HFF-Myc (cell line): Measurements from ENCODE around the gene PREX1.

Experiments
- DNase-seq: peaks from one replicate; pipeline ENCODE4 v3.0.0-alpha.2; 2011; ENCODE audit warnings: low read depth; ENCODE audit errors: extremely low read depth
- H3K4me3 ChIP-seq: replicated peaks from 2 replicates; pipeline ENCODE4 v1.5.1; 2011; ENCODE audit warnings: low read depth, mild to moderate bottlenecking, control low read depth, low read length
- CTCF ChIP-seq: IDR thresholded peaks from 2 replicates; pipeline ENCODE4 v1.5.1; 2012; ENCODE audit warnings: mild to moderate bottlenecking, low read depth, low read length, control low read depth; ENCODE audit errors: missing control alignments

PREX1 gene

GRCh38 chr20:48841196-48841874 is 13.5 kb upstream of the PREX1 start:
- no peak for DNase-seq
- no peak for TF ChIP-seq CTCF
- H3K4me3 ChIP-seq = no peak overlapping the region

- DNase-seq = no peak
- H3K4me3 ChIP-seq = no peak overlapping the region
- TF ChIP-seq CTCF = no peak
These were observed 11.5 kb upstream of the PREX1 start for GRCh38 chr20:48839154-48839917.

GRCh38 chr20:48837014-48837413 is 9.2 kb upstream of the PREX1 start:
- no peak for DNase-seq
- TF ChIP-seq CTCF = no peak
- no peak overlapping the region for H3K4me3 ChIP-seq

- H3K4me3 ChIP-seq = no peak overlapping the region
- TF ChIP-seq CTCF = no peak
- no peak for DNase-seq
These were observed 7.6 kb upstream of the PREX1 start for GRCh38 chr20:48835390-48835789.

- DNase-seq = no peak
- TF ChIP-seq CTCF = no peak
- H3K4me3 ChIP-seq = no peak overlapping the region
These were observed 6.5 kb upstream of the PREX1 start for GRCh38 chr20:48834278-48834677.

GRCh38 chr20:48832405-48832730 is 4.6 kb upstream of the PREX1 start:
- TF ChIP-seq CTCF = no peak
- no peak overlapping the region for H3K4me3 ChIP-seq
- DNase-seq = no peak
